Measurements from ENCODE around the gene TBC1D7.

The TBC1D7 gene

GRCh38 chr6:13272131-13273046 is 55.9 kb downstream of the TBC1D7 start:
- DNase-seq (ENCODE audit: low read depth in 1 of 2, low spot score in 1 of 2) = no peak

GRCh38 chr6:13268913-13269518 is 59.3 kb downstream of the TBC1D7 start:
- no peak for DNase-seq (ENCODE audit: low read depth in 1 of 2, low spot score in 1 of 2)

- DNase-seq (ENCODE audit: low read depth in 1 of 2, low spot score in 1 of 2) = no peak
These were observed 61.1 kb downstream of the TBC1D7 start for GRCh38 chr6:13267142-13267651.

- DNase-seq (ENCODE audit: low read depth in 1 of 2, low spot score in 1 of 2) = no peak
These were observed 64.7 kb downstream of the TBC1D7 start for GRCh38 chr6:13263669-13264068.

GRCh38 chr6:13262302-13263230 is 65.8 kb downstream of the TBC1D7 start:
- DNase-seq (ENCODE audit: low read depth in 1 of 2, low spot score in 1 of 2) = no peak

GRCh38 chr6:13261464-13261994 is 66.8 kb downstream of the TBC1D7 start:
- no peak for DNase-seq (ENCODE audit: low read depth in 1 of 2, low spot score in 1 of 2)

GRCh38 chr6:13260831-13261230 is 67.5 kb downstream of the TBC1D7 start:
- DNase-seq (ENCODE audit: low read depth in 1 of 2, low spot score in 1 of 2) = no peak

- DNase-seq (ENCODE audit: low read depth in 1 of 2, low spot score in 1 of 2) = no peak
These were observed 68.2 kb downstream of the TBC1D7 start for GRCh38 chr6:13260101-13260598.

- DNase-seq (ENCODE audit: low read depth in 1 of 2, low spot score in 1 of 2) = no peak
These were observed 68.9 kb downstream of the TBC1D7 start for GRCh38 chr6:13259393-13259792.

- DNase-seq (ENCODE audit: low read depth in 1 of 2, low spot score in 1 of 2) = no peak
These were observed 71.9 kb downstream of the TBC1D7 start for GRCh38 chr6:13256266-13257001.

Measured in activated T-helper 1 cell treated with anti-CD3 and anti-CD28 coated beads, Interleukin-2, amount 50 U/mL, for 16 hours (primary cell).